Activated CD4-positive, alpha-beta memory T cell treated with anti-CD3 and anti-CD28 coated beads, Interleukin-2, amount 10 ng/mL, durations not matched to agents 7 days and 5 days (primary cell): Measurements from ENCODE around the gene ZNF213. TPM values are rescaled to one million over a fixed set of nuclear protein-coding genes. Genes with fewer than 3 reads are reported as not detected.
"Not testable (repeated sequence)": the region's sequence is repeated elsewhere in the genome, so short reads cannot be mapped to it uniquely, and the experiment has no call there.

Experiments used
- CTCF ChIA-PET: fragments of 350-600 bp; sonication (Branson Sonifier 250); formaldehyde crosslinking; loops from one replicate; lab custom pipeline; 2021; ENCODE audit warnings: antibody characterized with exemption, inconsistent platforms; lab: Charles Lee
- POLR2A ChIA-PET: fragments of 350-600 bp; sonication (Branson Sonifier 250); formaldehyde crosslinking; loops from one replicate; lab custom pipeline; 2021; ENCODE audit warnings: antibody characterized with exemption; lab: Charles Lee
- DNase-seq: peaks from one replicate; pipeline ENCODE4 v3.0.0-alpha.2; 2020
- H3K27ac Mint-ChIP-seq: one replicate; pipeline ENCODE4 v1.8.0; 2021; ENCODE audit warnings: mild to moderate bottlenecking, mixed read lengths
- H3K27me3 Mint-ChIP-seq: one replicate; pipeline ENCODE4 v1.8.0; 2021; ENCODE audit warnings: mixed read lengths
- H3K36me3 Mint-ChIP-seq: one replicate; pipeline ENCODE4 v1.8.0; 2021; ENCODE audit warnings: low read depth, mixed read lengths
- H3K4me1 Mint-ChIP-seq: one replicate; pipeline ENCODE4 v1.8.0; 2021; ENCODE audit warnings: mixed read lengths
- H3K4me3 Mint-ChIP-seq: one replicate; pipeline ENCODE4 v1.8.0; 2021; ENCODE audit warnings: mild to moderate bottlenecking, mixed read lengths
- H3K9me3 Mint-ChIP-seq: one replicate; pipeline ENCODE4 v1.8.0; 2021; ENCODE audit warnings: mixed read lengths
- total RNA-seq, 2 experiments: library from RNA; stranded (reverse); gene quantifications; one replicate each; pipeline ENCODE4 v1.2.3, GENCODE V29; 2021

ZNF213 gene
- total RNA-seq, 2 experiments from 2014 or later = 10.5 to 11.6 TPM

DNA sequence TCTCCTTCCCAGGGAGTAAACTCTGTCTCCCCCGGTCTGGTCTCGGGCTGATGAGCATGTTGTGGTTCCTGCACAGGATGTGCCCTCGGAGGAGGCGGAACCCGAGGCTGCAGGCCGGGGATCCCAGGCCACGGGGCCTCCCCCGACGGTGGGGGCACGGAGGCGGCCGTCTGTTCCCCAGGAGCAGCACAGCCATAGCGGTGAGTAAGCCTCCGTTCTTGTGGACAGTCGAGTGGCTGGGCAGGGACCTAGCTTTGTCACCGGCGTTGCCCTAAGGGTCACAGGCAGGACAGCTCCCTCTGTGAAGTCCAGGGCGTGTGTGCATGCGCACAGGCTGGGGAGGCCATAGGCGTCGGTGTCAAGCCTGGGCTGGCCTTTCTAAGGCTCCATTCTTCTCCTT lies 3.5 kb downstream of the ZNF213 start:
- Mint-ChIP-seq H3K9me3 (no peaks in the 10 kb centered on the region), H3K36me3 (peaks cover 19% of the 10 kb centered on the region), H3K4me1 (peaks cover 19% of the 10 kb centered on the region), H3K27me3 (no peaks in the 10 kb centered on the region), H3K4me3 (no peak overlapping the region), H3K27ac (no peak overlapping the region)
- no peak for DNase-seq
- ChIA-PET CTCF (interaction anchor here (1.0 to 7.6 kb wide), 3 partner anchors 9 to 28 kb away, joined by 3 to 56 read pairs (median 5); no protein-coding TSS in a partner anchor), POLR2A (interaction anchor here (0.8 to 5.0 kb wide), 3 partner anchors 9 to 80 kb away, joined by 3 to 51 read pairs (median 7); no protein-coding TSS in a partner anchor)

DNA sequence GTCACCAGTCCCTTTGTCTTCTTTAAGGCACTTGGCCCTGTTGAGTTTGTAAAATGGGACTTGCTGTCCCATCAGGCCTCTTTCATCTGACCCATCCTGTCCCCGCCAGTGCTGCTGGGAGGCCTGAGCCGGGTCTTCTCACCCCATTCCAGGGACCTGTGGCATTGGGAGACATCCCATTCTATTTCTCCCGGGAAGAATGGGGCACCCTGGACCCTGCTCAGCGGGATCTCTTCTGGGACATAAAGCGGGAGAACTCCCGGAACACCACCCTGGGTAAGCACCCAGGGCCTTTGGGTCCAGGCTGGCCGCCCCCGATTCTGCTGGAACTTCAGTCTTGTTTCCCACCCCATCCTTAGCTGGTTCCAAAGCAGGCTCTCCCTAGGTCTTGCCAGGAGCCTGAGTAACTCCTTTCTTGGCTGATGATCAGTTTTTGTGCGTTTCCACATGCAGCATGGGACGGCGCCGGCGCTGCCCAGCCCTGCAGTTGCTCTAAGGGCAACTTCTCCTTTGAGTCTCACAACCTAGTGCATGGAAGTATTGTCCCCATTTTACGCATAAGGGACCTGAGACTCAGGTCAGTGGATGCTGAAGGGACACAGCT lies 4.1 kb downstream of the ZNF213 start:
- POLR2A ChIA-PET = no interaction called here
- CTCF ChIA-PET = interaction anchor here (1.1 to 2.7 kb wide), 2 partner anchors 9 to 11 kb away, joined by 4 to 10 read pairs; no protein-coding TSS in a partner anchor
- Mint-ChIP-seq H3K27ac (no peak overlapping the region), H3K36me3 (peaks cover 18% of the 10 kb centered on the region), H3K9me3 (no peaks in the 10 kb centered on the region), H3K27me3 (no peaks in the 10 kb centered on the region), H3K4me3 (no peak overlapping the region), H3K4me1 (peaks cover 15% of the 10 kb centered on the region)
- no peak for DNase-seq

DNA sequence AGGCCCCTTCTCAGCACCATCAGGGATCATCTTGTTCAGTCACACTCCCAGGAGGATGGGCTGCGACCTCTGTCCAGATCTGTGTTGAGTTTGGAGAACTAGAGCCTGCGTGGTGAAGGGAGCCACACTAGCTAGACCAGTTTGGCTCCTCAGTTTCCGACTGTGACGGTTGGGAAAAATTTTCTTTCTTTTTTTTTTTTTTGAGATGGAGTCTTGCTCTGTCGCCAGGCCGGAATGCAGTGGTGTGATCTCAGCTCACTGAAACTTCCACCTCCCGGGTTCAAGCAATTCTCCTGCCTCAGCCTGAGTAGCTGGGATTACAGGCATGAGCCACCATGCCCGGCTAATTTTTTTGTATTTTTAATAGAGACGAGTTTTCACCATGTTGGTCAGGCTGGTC lies 4.7 kb downstream of the ZNF213 start:
- ChIA-PET POLR2A (interaction anchor here (1.0 kb wide), 1 partner anchor 19 kb away, joined by 3 read pairs; no protein-coding TSS in a partner anchor), CTCF (interaction anchor here (1.1 to 2.7 kb wide), 3 partner anchors 9 to 11 kb away, joined by 3 to 10 read pairs (median 4); no protein-coding TSS in a partner anchor)
- Mint-ChIP-seq H3K36me3 (peaks cover 16% of the 10 kb centered on the region), H3K4me1 (peaks cover 13% of the 10 kb centered on the region)
- not testable (repeated sequence) for DNase-seq, H3K27me3 Mint-ChIP-seq, H3K9me3 Mint-ChIP-seq, H3K4me3 Mint-ChIP-seq, H3K27ac Mint-ChIP-seq

DNA sequence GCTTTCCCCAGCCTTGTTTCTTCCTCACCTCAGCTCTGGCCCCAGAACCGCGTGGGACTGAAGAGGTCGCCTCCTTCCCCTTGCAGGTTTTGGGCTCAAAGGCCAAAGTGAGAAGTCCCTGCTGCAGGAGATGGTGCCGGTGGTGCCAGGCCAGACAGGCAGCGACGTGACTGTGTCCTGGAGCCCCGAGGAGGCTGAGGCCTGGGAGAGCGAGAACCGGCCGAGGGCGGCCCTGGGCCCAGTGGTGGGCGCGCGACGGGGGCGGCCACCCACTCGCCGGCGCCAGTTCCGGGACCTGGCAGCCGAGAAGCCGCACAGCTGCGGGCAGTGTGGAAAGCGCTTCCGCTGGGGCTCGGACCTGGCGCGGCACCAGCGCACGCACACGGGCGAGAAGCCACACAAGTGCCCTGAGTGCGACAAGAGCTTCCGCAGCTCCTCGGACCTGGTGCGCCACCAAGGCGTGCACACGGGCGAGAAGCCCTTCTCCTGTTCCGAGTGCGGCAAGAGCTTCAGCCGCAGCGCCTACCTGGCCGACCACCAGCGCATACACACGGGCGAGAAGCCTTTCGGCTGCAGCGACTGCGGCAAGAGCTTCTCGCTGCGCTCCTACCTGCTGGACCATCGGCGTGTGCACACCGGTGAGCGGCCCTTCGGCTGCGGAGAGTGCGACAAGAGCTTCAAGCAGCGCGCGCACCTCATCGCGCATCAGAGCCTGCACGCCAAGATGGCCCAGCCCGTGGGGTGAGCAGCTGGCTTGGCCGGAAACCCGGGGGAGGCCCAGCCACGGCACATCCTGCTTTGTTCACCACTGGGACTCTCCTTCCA lies 6.0 kb downstream of the ZNF213 start:
- Mint-ChIP-seq H3K4me3 (no peak overlapping the region), H3K9me3 (no peaks in the 10 kb centered on the region), H3K36me3 (peaks cover 16% of the 10 kb centered on the region), H3K4me1 (peaks cover 8% of the 10 kb centered on the region), H3K27ac (no peak overlapping the region), H3K27me3 (no peaks in the 10 kb centered on the region)
- DNase-seq = no peak
- ChIA-PET CTCF (interaction anchor here (2.7 kb wide), 1 partner anchor 11 kb away, joined by 10 read pairs; no protein-coding TSS in a partner anchor), POLR2A (interaction anchor here (0.9 to 1.2 kb wide), 3 partner anchors 9 to 17 kb away, joined by 3 read pairs; no protein-coding TSS in a partner anchor)

DNA sequence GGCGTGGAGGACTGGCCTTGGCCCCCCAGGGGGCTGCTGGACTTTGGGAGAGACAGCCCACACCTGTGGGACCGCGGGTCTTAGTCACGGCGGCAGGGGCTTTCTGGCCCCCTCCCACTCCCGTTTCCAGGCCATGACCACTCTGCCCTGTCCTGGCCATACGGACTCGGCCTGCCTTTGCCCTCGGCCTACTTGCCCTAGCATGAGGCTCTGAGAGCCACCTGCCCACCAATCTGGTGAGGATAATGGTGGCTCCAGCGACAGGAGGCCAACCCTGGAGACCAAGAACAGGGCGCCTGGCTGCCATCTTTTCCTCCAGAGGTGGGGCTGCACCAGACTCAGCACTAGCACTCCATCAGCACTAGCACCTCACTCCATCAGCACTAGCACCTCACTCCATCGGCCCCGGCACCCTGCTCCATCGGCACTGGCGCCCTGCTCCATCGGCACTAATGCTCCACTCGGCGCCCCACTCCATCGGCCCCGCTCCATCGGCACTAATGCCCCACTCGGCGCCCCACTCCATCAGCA lies 7.0 kb downstream of the ZNF213 start:
- DNase-seq = no peak
- Mint-ChIP-seq H3K9me3 (no peaks in the 10 kb centered on the region), H3K36me3 (peaks cover 16% of the 10 kb centered on the region), H3K27me3 (no peaks in the 10 kb centered on the region), H3K4me1 (peaks cover 2% of the 10 kb centered on the region), H3K4me3 (no peak overlapping the region), H3K27ac (no peak overlapping the region)
- ChIA-PET POLR2A (no interaction called here), CTCF (no interaction called here)

DNA sequence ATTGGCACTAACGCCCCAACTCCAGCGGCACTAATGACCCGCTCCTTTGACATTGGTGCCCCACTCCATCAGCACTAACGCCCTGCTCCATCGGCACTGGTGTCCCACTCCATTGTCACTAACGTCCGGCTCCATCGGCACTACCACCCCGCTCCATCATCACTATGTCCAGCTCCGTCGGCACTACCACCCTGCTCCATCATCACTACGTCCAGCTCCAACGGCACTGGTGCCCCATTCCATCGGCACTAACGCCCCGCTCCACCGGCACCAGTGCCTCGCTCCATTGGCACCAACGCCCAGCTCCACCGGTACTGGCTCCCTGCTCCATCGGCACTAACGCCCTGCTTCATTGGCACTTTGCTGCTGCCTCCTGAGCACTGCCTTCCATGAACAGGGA lies 7.5 kb downstream of the ZNF213 start:
- Mint-ChIP-seq H3K27ac (no peak overlapping the region), H3K4me3 (no peak overlapping the region), H3K4me1 (no peaks in the 10 kb centered on the region), H3K36me3 (peaks cover 16% of the 10 kb centered on the region), H3K27me3 (no peaks in the 10 kb centered on the region), H3K9me3 (no peaks in the 10 kb centered on the region)
- CTCF ChIA-PET = no interaction called here
- DNase-seq = no peak
- POLR2A ChIA-PET = interaction anchor here (3.2 kb wide), 1 partner anchor 7 kb away, joined by 18 read pairs; the partner anchor contains the start of gene ZNF213

DNA sequence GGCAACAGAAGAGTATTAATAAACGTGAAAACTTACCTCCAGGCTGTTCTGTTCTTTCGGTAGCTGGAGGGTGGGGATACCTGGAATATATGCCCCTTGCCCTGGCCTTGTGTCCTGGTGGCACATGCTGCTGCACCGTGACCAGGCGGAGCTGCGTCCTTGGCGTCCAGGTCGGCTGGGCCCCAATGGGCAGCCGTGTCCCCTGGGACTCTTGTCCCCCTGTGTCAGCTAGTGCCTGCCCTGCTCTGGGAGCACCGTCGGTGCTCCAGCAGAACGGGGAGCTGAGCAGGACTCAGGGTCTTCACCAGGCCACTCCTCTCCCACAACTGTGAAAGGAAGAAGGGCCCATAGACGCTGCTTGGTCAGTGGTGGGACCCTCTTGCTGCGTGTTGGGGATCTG lies 7.9 kb downstream of the ZNF213 start:
- no peaks in the 10 kb centered on the region for H3K4me1 Mint-ChIP-seq
- no peak overlapping the region for H3K27ac Mint-ChIP-seq
- no peak for DNase-seq
- H3K36me3 Mint-ChIP-seq = peaks cover 15% of the 10 kb centered on the region
- ChIA-PET CTCF (no interaction called here), POLR2A (interaction anchor here (1.0 to 3.2 kb wide), 2 partner anchors 8 to 17 kb away, joined by 3 to 18 read pairs; partner anchors contain the start of gene ZNF213)
- no peak overlapping the region for H3K4me3 Mint-ChIP-seq
- no peaks in the 10 kb centered on the region for H3K27me3 Mint-ChIP-seq
- H3K9me3 Mint-ChIP-seq = no peaks in the 10 kb centered on the region

DNA sequence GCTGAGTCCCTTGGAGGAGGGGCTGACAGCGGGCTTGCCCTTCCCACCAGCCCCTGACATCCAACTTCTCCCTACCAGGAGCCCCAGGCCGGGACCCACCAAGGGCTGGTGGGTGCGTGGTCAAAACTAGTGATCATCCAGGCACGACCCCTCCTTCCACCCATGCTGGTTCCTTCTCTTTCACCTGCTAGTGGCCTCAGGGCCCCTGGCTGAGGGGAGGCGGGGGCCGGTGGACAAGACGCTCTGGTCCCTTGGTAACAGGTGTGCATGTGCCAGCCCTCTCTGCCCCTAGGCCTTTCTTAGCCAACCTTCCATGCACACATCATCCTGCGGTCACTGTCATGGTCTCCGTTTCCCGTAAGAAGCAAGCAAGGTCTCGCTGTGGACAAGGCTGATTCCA lies 8.4 kb downstream of the ZNF213 start:
- H3K27ac Mint-ChIP-seq = no peak overlapping the region
- CTCF ChIA-PET = no interaction called here
- POLR2A ChIA-PET = interaction anchor here (0.8 to 3.2 kb wide), 3 partner anchors 8 to 18 kb away, joined by 3 to 18 read pairs (median 4); partner anchors contain the start of gene ZNF213
- H3K4me3 Mint-ChIP-seq = no peak overlapping the region
- H3K27me3 Mint-ChIP-seq = no peaks in the 10 kb centered on the region
- no peaks in the 10 kb centered on the region for H3K9me3 Mint-ChIP-seq
- no peaks in the 10 kb centered on the region for H3K4me1 Mint-ChIP-seq
- DNase-seq = no peak
- peaks cover 13% of the 10 kb centered on the region for H3K36me3 Mint-ChIP-seq

DNA sequence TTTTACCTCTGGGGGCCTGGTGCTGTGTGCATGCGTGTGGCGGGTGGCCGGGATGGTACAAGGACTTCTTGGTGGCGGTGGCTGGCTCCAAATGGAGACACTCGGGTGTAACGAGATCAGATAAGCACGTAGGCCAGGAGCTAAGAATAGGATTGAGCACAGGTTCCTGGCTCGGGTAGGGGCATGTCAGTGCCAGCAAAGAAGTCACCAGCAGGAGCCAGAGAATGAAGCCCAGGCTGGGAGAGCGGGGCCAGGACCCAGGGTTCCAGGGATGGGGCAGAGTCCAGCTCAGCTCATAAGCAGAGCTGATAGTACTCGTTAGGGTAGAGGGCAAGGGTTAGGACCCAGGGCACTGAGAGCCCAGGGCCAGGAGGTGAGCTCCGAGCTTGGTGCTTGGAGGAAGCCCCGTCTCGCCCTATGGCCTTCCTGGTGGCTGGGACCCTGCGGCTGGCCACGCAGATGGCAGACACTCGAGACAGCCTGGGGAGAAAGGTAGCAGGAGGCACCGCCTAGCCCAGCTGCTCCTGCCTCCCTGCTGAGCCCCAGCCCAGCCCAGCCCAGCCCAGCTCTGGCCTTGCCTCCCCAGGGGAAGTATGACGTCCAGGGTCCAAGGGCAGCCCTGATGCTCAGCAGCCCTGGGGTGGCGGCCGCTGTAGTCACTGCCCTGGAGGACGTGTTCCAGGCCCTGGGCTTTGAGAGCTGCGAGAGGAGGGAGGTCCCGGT lies 8.9 kb downstream of the ZNF213 start:
- H3K27me3 Mint-ChIP-seq = no peaks in the 10 kb centered on the region
- no peak overlapping the region for H3K4me3 Mint-ChIP-seq
- no peaks in the 10 kb centered on the region for H3K9me3 Mint-ChIP-seq
- CTCF ChIA-PET = interaction anchor here (0.7 kb wide), 1 partner anchor 14 kb away, joined by 5 read pairs; no protein-coding TSS in a partner anchor
- POLR2A ChIA-PET = interaction anchor here (0.8 to 3.2 kb wide), 3 partner anchors 9 to 19 kb away, joined by 3 to 18 read pairs (median 4); partner anchors contain the start of gene ZNF213
- H3K4me1 Mint-ChIP-seq = no peaks in the 10 kb centered on the region
- H3K27ac Mint-ChIP-seq = no peak overlapping the region
- peaks cover 13% of the 10 kb centered on the region for H3K36me3 Mint-ChIP-seq
- DNase-seq = no peak

DNA sequence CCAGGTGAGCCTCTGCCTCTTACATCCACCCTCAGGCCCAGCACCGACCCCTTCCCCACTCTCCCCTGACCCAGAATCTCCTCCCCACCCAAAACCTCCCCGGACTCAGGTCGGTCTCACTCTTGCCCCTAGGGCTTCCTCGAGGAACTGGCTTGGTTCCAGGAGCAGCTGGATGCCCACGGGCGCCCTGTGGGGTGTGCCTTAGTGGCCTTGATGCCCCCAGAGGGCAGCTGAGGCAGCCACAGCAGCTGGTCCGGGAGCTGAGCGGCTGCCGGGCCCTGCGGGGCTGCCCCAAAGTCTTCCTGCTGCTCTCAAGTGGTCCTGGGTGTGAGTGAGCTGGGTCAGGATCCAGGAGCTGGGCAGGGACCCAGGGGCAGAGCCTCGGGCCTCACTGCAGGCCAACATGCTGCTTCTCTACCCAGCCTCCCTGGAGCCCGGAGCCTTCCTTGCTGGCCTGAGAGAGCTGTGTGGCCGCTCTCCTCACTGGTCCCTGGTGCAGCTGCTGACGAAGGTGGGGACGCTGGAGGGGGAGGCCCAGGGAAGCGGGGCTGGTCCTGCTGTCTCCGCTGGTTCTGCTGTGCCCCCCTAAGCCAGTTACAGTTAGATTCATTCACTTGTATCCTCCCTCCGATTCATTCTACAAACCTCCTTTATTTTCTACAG lies 9.6 kb downstream of the ZNF213 start:
- DNase-seq = no peak
- Mint-ChIP-seq H3K36me3 (peaks cover 10% of the 10 kb centered on the region), H3K9me3 (no peaks in the 10 kb centered on the region), H3K27ac (no peak overlapping the region), H3K4me3 (no peak overlapping the region), H3K27me3 (no peaks in the 10 kb centered on the region), H3K4me1 (peaks cover 7% of the 10 kb centered on the region)
- ChIA-PET POLR2A (interaction anchor here (3.2 kb wide), 1 partner anchor 9 kb away, joined by 18 read pairs; the partner anchor contains the start of gene ZNF213), CTCF (interaction anchor here (1.0 kb wide), 1 partner anchor 13 kb away, joined by 3 read pairs; no protein-coding TSS in a partner anchor)

DNA sequence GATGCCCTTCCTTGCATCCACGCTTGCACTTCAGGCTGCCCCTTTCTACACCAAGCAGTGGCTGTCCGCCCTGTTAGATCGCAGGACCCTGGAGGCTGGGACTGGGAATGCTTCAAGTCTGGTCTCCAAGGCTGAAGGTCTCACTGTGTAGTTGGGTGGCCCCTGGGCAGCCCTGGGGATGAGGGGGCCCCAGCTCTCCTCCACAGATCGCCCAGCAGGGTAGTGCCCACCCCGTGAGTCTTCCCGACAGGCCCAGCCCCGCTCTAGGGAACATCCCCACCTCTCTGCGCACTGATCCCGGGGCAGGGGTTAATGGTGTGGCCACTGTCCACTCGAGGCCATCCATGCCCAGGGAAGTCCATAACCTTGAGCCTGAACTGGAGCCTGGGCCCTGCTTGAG lies 10.3 kb downstream of the ZNF213 start:
- Mint-ChIP-seq H3K27ac (no peak overlapping the region), H3K4me1 (peaks cover 12% of the 10 kb centered on the region), H3K27me3 (no peaks in the 10 kb centered on the region), H3K36me3 (peaks cover 7% of the 10 kb centered on the region), H3K9me3 (no peaks in the 10 kb centered on the region), H3K4me3 (no peak overlapping the region)
- no peak for DNase-seq
- CTCF ChIA-PET = interaction anchor here (1.0 kb wide), 1 partner anchor 13 kb away, joined by 3 read pairs; no protein-coding TSS in a partner anchor
- POLR2A ChIA-PET = interaction anchor here (3.2 kb wide), 1 partner anchor 10 kb away, joined by 18 read pairs; the partner anchor contains the start of gene ZNF213
